ENCODE measurements around the gene ACP4. TPM values are rescaled to one million over a fixed set of nuclear protein-coding genes. Genes with fewer than 3 reads are reported as not detected.
"Not testable (repeated sequence)": the region's sequence is repeated elsewhere in the genome, so short reads cannot be mapped to it uniquely, and the experiment has no call there.

The ACP4 gene
- total and polyA plus RNA-seq, 5 experiments from 2014 or later = 0.14 TPM; not detected in 4

GRCh38 chr19:50803633-50804419 is 13.6 kb downstream of the ACP4 start:
- Mint-ChIP-seq H3K9me3 (no peaks in the 10 kb centered on the region), H3K27me3 (no peaks in the 10 kb centered on the region), H3K4me1 (peaks cover 24 to 47% (median 40%) of the 10 kb centered on the region in 4 donors), H3K36me3 (peaks cover 0 to 23% (median 5%) of the 10 kb centered on the region in 3 donors), H3K27ac (peak overlapping the region; percentile 99 to 100 (median 100)), H3K4me3 (peak overlapping the region; percentile 89 to 100 (median 99))
- DNase-seq (peak in 3 of 10 donors; percentile 14 to 37 (median 30)), ATAC-seq (peak; percentile 11 to 22)
- POLR2A ChIA-PET = interaction anchor here (0.7 to 2.5 kb wide), 8 partner anchors 12 to 900 kb away, joined by 3 to 18 read pairs (median 4); partner anchors contain the start of genes JOSD2 and NUP62

- POLR2A ChIA-PET = interaction anchor here (0.7 to 2.5 kb wide), 12 partner anchors 12 to 875 kb away, joined by 3 to 18 read pairs (median 4); partner anchors contain the start of genes JOSD2, NR1H2, NUP62 and POLD1
Observed at GRCh38 chr19:50804420-50805272, 14.4 kb downstream of the ACP4 start.

GRCh38 chr19:50808856-50809255 is 18.6 kb downstream of the ACP4 start:
- H3K9me3 Mint-ChIP-seq = no peaks in the 10 kb centered on the region
- H3K4me3 Mint-ChIP-seq = no peak overlapping the region
- peaks cover 0 to 10% (median 3%) of the 10 kb centered on the region in 5 donors for H3K27me3 Mint-ChIP-seq
- H3K27ac Mint-ChIP-seq = no peak overlapping the region
- peaks cover 12 to 25% (median 16%) of the 10 kb centered on the region in 4 donors for H3K4me1 Mint-ChIP-seq
- ATAC-seq = no peak
- DNase-seq = no peak
- H3K36me3 Mint-ChIP-seq = no peaks in the 10 kb centered on the region
- POLR2A ChIA-PET = no interaction called here

More at GRCh38 chr19:50804420-50805272, 14.4 kb downstream of the ACP4 start:
- Mint-ChIP-seq H3K27ac (peak overlapping the region; percentile 99 to 100 (median 100)), H3K27me3 (no peaks in the 10 kb centered on the region), H3K4me1 (peaks cover 24 to 47% (median 40%) of the 10 kb centered on the region in 4 donors), H3K4me3 (peak overlapping the region; percentile 89 to 100 (median 99)), H3K9me3 (no peaks in the 10 kb centered on the region), H3K36me3 (peaks cover 0 to 20% (median 5%) of the 10 kb centered on the region in 3 donors)
- DNase-seq = peak; percentile 92 to 100 (median 98)
- ATAC-seq = peak; percentile 95 to 96

GRCh38 chr19:50811622-50812238 is 21.5 kb downstream of the ACP4 start:
- DNase-seq, H3K9me3 Mint-ChIP-seq, H3K36me3 Mint-ChIP-seq, ATAC-seq, H3K4me3 Mint-ChIP-seq, H3K4me1 Mint-ChIP-seq, POLR2A ChIA-PET: not testable (repeated sequence)
- H3K27me3 Mint-ChIP-seq = peaks cover 12 to 27% (median 25%) of the 10 kb centered on the region in 5 donors
- peak overlapping the region in 1 of 10 donors; percentile 74 for H3K27ac Mint-ChIP-seq

- no peaks in the 10 kb centered on the region for H3K36me3 Mint-ChIP-seq
- peak overlapping the region in 1 of 10 donors; percentile 15 for H3K27ac Mint-ChIP-seq
- no peak for DNase-seq
- peaks cover under 1 to 4% (median 2%) of the 10 kb centered on the region in 4 donors for H3K4me1 Mint-ChIP-seq
- no peak overlapping the region for H3K4me3 Mint-ChIP-seq
- H3K9me3 Mint-ChIP-seq = no peaks in the 10 kb centered on the region
- H3K27me3 Mint-ChIP-seq = peaks cover 12 to 34% (median 31%) of the 10 kb centered on the region in 5 donors
- POLR2A ChIA-PET = no interaction called here
- no peak for ATAC-seq
Observed at GRCh38 chr19:50812474-50812873, 22.3 kb downstream of the ACP4 start.

GRCh38 chr19:50814883-50815282 is 24.7 kb downstream of the ACP4 start:
- peaks cover 11 to 22% (median 17%) of the 10 kb centered on the region in 4 donors for H3K4me1 Mint-ChIP-seq
- POLR2A ChIA-PET = no interaction called here
- no peak overlapping the region for H3K27ac Mint-ChIP-seq
- peaks cover 24 to 58% (median 50%) of the 10 kb centered on the region in 5 donors for H3K27me3 Mint-ChIP-seq
- H3K4me3 Mint-ChIP-seq = no peak overlapping the region
- DNase-seq (no peak), ATAC-seq (no peak)
- no peaks in the 10 kb centered on the region for H3K36me3 Mint-ChIP-seq
- H3K9me3 Mint-ChIP-seq = peaks cover 0 to 3% (median 0%) of the 10 kb centered on the region in 9 donors

GRCh38 chr19:50815439-50815838 is 25.2 kb downstream of the ACP4 start:
- Mint-ChIP-seq H3K27ac (no peak overlapping the region), H3K4me3 (no peak overlapping the region), H3K9me3 (peaks cover 0 to 3% (median 0%) of the 10 kb centered on the region in 9 donors), H3K27me3 (peaks cover 29 to 64% (median 56%) of the 10 kb centered on the region in 5 donors), H3K4me1 (peaks cover 15 to 27% (median 22%) of the 10 kb centered on the region in 4 donors), H3K36me3 (peaks cover 0 to 1% (median 0%) of the 10 kb centered on the region in 3 donors)
- POLR2A ChIA-PET = no interaction called here
- DNase-seq (no peak), ATAC-seq (no peak)

GRCh38 chr19:50817941-50818858 is 28.0 kb downstream of the ACP4 start:
- peaks cover 0 to 4% (median 0%) of the 10 kb centered on the region in 3 donors for H3K36me3 Mint-ChIP-seq
- peaks cover 47 to 92% (median 78%) of the 10 kb centered on the region in 5 donors for H3K27me3 Mint-ChIP-seq
- peak overlapping the region in 1 of 10 donors; percentile 62 for H3K27ac Mint-ChIP-seq
- H3K9me3 Mint-ChIP-seq = peaks cover 0 to 3% (median 0%) of the 10 kb centered on the region in 9 donors
- DNase-seq = peak in 3 of 10 donors; percentile 21 to 44 (median 21)
- peak; percentile 42 to 47 for ATAC-seq
- POLR2A ChIA-PET = no interaction called here
- peaks cover 21 to 38% (median 29%) of the 10 kb centered on the region in 4 donors for H3K4me1 Mint-ChIP-seq
- peak overlapping the region in 9 of 10 donors; percentile 47 to 79 (median 67) for H3K4me3 Mint-ChIP-seq

- Mint-ChIP-seq H3K4me1 (peaks cover 21 to 38% (median 29%) of the 10 kb centered on the region in 4 donors), H3K36me3 (peaks cover 0 to 4% (median 0%) of the 10 kb centered on the region in 3 donors), H3K9me3 (peaks cover 0 to 3% (median 0%) of the 10 kb centered on the region in 9 donors), H3K27ac (peak overlapping the region in 1 of 10 donors; percentile 14), H3K27me3 (peaks cover 47 to 97% (median 83%) of the 10 kb centered on the region in 5 donors), H3K4me3 (peak overlapping the region in 9 of 10 donors; percentile 47 to 79 (median 67))
- no peak for DNase-seq
- ATAC-seq = no peak
- POLR2A ChIA-PET = no interaction called here
Observed at GRCh38 chr19:50818859-50819472, 28.8 kb downstream of the ACP4 start.

GRCh38 chr19:50819636-50820035 is 29.4 kb downstream of the ACP4 start:
- peak overlapping the region in 4 of 10 donors; percentile 30 to 66 (median 56) for H3K4me3 Mint-ChIP-seq
- POLR2A ChIA-PET = no interaction called here
- peaks cover 0 to 3% (median 0%) of the 10 kb centered on the region in 9 donors for H3K9me3 Mint-ChIP-seq
- H3K36me3 Mint-ChIP-seq = peaks cover 0 to 4% (median 0%) of the 10 kb centered on the region in 3 donors
- H3K27me3 Mint-ChIP-seq = peaks cover 46 to 91% (median 83%) of the 10 kb centered on the region in 5 donors
- no peak overlapping the region for H3K27ac Mint-ChIP-seq
- DNase-seq (peak in 1 of 10 donors; percentile 6), ATAC-seq (no peak)
- H3K4me1 Mint-ChIP-seq = peaks cover 21 to 38% (median 29%) of the 10 kb centered on the region in 4 donors

Data from naive thymus-derived CD8-positive, alpha-beta T cell (primary cell).